ENCODE data around the gene POU2AF1.
A peak's percentile ranks its signal among the peaks of the same experiment; 100 is the strongest.

The POU2AF1 gene

GRCh38 chr11:111342329-111342728 lies 36.7 kb downstream of the POU2AF1 start:
- DNase-seq (ENCODE audit: insufficient read length, low spot score): no peak
- FAIRE-seq: no peak
- TF ChIP-seq, protein P1, sequence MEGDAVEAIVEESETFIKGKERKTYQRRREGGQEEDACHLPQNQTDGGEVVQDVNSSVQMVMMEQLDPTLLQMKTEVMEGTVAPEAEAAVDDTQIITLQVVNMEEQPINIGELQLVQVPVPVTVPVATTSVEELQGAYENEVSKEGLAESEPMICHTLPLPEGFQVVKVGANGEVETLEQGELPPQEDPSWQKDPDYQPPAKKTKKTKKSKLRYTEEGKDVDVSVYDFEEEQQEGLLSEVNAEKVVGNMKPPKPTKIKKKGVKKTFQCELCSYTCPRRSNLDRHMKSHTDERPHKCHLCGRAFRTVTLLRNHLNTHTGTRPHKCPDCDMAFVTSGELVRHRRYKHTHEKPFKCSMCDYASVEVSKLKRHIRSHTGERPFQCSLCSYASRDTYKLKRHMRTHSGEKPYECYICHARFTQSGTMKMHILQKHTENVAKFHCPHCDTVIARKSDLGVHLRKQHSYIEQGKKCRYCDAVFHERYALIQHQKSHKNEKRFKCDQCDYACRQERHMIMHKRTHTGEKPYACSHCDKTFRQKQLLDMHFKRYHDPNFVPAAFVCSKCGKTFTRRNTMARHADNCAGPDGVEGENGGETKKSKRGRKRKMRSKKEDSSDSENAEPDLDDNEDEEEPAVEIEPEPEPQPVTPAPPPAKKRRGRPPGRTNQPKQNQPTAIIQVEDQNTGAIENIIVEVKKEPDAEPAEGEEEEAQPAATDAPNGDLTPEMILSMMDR (IDR thresholded peaks at IDR 0.05; ENCODE audit: insufficient read depth, missing control alignments): no peak

DNA sequence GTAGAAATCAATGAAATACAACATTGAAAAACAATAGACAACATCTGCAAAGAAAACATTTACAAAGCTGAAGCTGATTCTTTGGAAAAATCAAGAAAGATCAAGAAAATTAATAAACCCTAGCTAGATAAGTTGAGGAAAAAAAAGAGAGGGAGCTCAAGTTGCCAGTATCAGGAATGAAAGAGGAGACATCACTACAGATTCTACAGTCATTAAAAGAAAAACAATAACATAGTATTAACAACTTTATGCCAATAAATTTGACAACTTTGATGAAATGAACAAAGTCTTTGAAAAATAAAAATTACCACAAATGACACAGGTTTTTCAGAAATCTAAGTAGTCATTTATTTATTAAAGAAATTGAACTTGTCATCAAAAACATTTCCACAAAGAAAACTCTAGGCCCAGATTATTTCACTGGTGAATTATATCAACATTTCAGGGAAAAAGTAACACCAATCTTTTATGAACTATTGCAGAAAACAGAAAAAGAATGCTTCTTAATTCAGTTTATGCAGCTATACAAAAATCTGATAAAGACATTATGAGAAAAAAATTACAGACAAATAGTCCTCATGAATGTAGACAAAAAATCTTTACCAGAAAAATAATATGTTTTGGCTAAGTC lies 39.2 kb downstream of the POU2AF1 start:
- FAIRE-seq (no peak), DNase-seq (ENCODE audit: insufficient read length, low spot score) (no peak)
- TF ChIP-seq, protein P1 (IDR thresholded peaks at IDR 0.05; ENCODE audit: insufficient read depth, missing control alignments): no peak

DNA sequence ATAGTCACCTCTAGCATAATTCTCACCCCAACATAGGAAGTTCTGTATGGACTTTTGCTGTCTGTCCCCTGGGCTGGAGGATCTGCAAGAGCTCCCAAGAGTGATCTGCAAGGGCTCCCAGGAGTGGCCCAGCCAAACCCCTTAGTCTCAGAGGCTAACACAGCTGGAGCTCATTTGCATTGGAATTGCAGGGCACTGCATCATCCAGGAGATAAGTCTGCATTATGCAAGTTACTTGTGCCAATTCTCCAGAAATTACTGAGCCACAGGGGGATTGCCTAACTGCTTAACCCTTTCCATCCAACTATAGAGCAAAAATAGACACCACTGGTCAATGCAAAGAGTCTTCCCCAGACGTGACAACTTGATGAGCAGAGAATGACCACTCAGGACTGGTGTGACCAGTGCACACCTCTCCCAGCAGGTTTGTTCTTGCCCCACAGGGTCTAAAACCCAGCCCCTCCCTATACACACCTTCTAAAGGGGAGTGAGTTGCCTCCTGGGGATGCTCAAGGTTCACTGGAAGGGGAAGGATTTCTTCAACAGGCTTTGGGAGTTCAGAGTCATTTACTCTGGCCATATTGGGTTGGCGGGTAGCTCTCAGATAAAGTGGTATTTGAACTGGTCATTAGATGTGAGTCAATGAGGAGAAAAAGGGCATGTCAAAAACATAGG lies 42.4 kb downstream of the POU2AF1 start:
- DNase-seq (ENCODE audit: insufficient read length, low spot score): no peak
- TF ChIP-seq, protein P1 (IDR thresholded peaks at IDR 0.05; ENCODE audit: insufficient read depth, missing control alignments): no peak
- no peak for FAIRE-seq

- TF ChIP-seq, protein P1 (IDR thresholded peaks at IDR 0.05; ENCODE audit: insufficient read depth, missing control alignments): no peak
- DNase-seq (ENCODE audit: insufficient read length, low spot score): no peak
- no peak for FAIRE-seq
Observed at GRCh38 chr11:111336062-111336461, 43.0 kb downstream of the POU2AF1 start.

GRCh38 chr11:111335549-111335948 lies 43.5 kb downstream of the POU2AF1 start:
- no peak for FAIRE-seq
- TF ChIP-seq, protein P1 (IDR thresholded peaks at IDR 0.05; ENCODE audit: insufficient read depth, missing control alignments): no peak
- no peak for DNase-seq (ENCODE audit: insufficient read length, low spot score)

GRCh38 chr11:111334532-111335502 lies 44.3 kb downstream of the POU2AF1 start:
- FAIRE-seq (peak; percentile 32), DNase-seq (ENCODE audit: insufficient read length, low spot score) (no peak)
- TF ChIP-seq, protein P1 (IDR thresholded peaks at IDR 0.05; ENCODE audit: insufficient read depth, missing control alignments): no peak
